Kidney (tissue), 14 donors: ENCODE results near the gene SPINK13. TPM values are rescaled to one million over a fixed set of nuclear protein-coding genes. Genes with fewer than 3 reads are reported as not detected.
A peak's percentile ranks its signal among the peaks of the same experiment; 100 is the strongest.

Source experiments
- DNase-seq, 5 donors: peaks; one replicate each; pipeline ENCODE4 v3.0.0-alpha.2; 2013 to 2020
- FAIRE-seq: peaks from 2 replicates; lab custom pipeline; 2012; peaks lifted over from hg19 to GRCh38; lab: Jason Lieb, UNC
- H3K27ac ChIP-seq, 2 donors: one replicate each; pipeline ENCODE4 v1.7.0; 2013; ENCODE audit warnings: low read depth in 2 of 2, low read length in 2 of 2, inconsistent platforms in 1 of 2
- H3K27me3 ChIP-seq: one replicate; pipeline ENCODE4 v1.7.1; 2013; ENCODE audit warnings: low read length, inconsistent platforms; ENCODE audit not compliant: control insufficient read depth, insufficient read depth
- H3K36me3 ChIP-seq, 3 donors: one replicate each; pipeline versions ENCODE4 v1.7.0 to v1.7.1; 2013; ENCODE audit warnings: low read length in 3 of 3, control low read depth in 1 of 3, inconsistent platforms in 1 of 3; ENCODE audit not compliant: insufficient read depth in 3 of 3, control insufficient read depth in 2 of 3
- H3K4me1 ChIP-seq, 3 donors: one replicate each; pipeline versions ENCODE4 v1.7.0 to v1.7.1; 2013; ENCODE audit warnings: low read length in 3 of 3, inconsistent platforms in 1 of 3, low read depth in 1 of 3; ENCODE audit not compliant: control insufficient read depth in 2 of 3, insufficient read depth in 2 of 3
- H3K4me3 ChIP-seq, 3 donors: one replicate each; pipeline versions ENCODE4 v1.7.0 to v1.8.1; 2013; ENCODE audit warnings: low read length in 3 of 3, control low read depth in 1 of 3, inconsistent platforms in 1 of 3
- H3K9ac ChIP-seq, 3 donors: one replicate each; pipeline versions ENCODE4 v1.7.0 to v1.7.1; 2013; ENCODE audit warnings: low read length in 3 of 3, control low read depth in 1 of 3, inconsistent platforms in 1 of 3
- H3K9me3 ChIP-seq, 3 donors: one replicate each; pipeline versions ENCODE4 v1.7.0 to v1.7.1; 2013; ENCODE audit warnings: low read length in 3 of 3, control low read depth in 1 of 3, inconsistent platforms in 1 of 3; ENCODE audit not compliant: control insufficient read depth in 2 of 3, insufficient read depth in 1 of 3
- CTCF ChIP-seq: IDR thresholded peaks from 3 replicates; pipeline ENCODE4 v1.5.1; 2012; ENCODE audit warnings: mild to moderate bottlenecking, moderate library complexity, borderline replicate concordance; ENCODE audit not compliant: insufficient read depth; ENCODE audit errors: extremely low read depth
- intact Hi-C: fragments of 100-400 bp; cut with DNase I; formaldehyde crosslinking; loops from one replicate; pipeline ENCODE4 v1.11.1; 2022
- polyA plus RNA-seq: library from polyadenylated mRNA; stranded (reverse); fragments of 350-450 nt; fragmentation: Illumina TruSeq; extraction: RNeasy Lipid Tissue Mini Kit (QIAGEN cat#74804); gene quantifications from one replicate; pipeline ENCODE4 v1.2.3, GENCODE V29; 2014; ENCODE audit warnings: low read depth, low replicate concordance; ENCODE audit not compliant: insufficient read depth
- total RNA-seq: library from RNA; stranded (reverse); fragmentation: NEBNext Ultra II Directional; extraction: Animal tissue kit (Norgen Biotek cat#: 25700); gene quantifications from one replicate; pipeline ENCODE4 v1.2.1, GENCODE V29; 2021
- donor health status: control.
- donor health status: control.
- donor health status: control.
- donor health status: control.
- donor health status: control.
- donor health status: DM: yes; HTN: yes; CAD: no.
- donor health status: Normal renal cell carcinoma (clear cell type).

SPINK13 gene
- total and polyA plus RNA-seq, 2 donors from 2014 or later: 0.43 to 1.6 TPM

GRCh38 chr5:148290271-148291195 is 21.9 kb downstream of the SPINK13 start:
- no peak overlapping the region for H3K9ac ChIP-seq
- peak; percentile 27 for TF ChIP-seq CTCF
- intact Hi-C loops: no loop called here
- H3K4me3 ChIP-seq: no peak overlapping the region
- no peaks in the 10 kb centered on the region for H3K27me3 ChIP-seq
- no peaks in the 10 kb centered on the region for H3K4me1 ChIP-seq
- peak in 1 of 5 donors; percentile 15 for DNase-seq
- no peak for FAIRE-seq
- no peaks in the 10 kb centered on the region for H3K9me3 ChIP-seq
- H3K27ac ChIP-seq: no peak overlapping the region
- no peaks in the 10 kb centered on the region for H3K36me3 ChIP-seq

- no peak for TF ChIP-seq CTCF
- H3K4me1 ChIP-seq: no peaks in the 10 kb centered on the region
- H3K4me3 ChIP-seq: no peak overlapping the region
- DNase-seq: no peak
- no peak overlapping the region for H3K27ac ChIP-seq
- H3K36me3 ChIP-seq: no peaks in the 10 kb centered on the region
- H3K27me3 ChIP-seq: no peaks in the 10 kb centered on the region
- FAIRE-seq: no peak
- H3K9ac ChIP-seq: no peak overlapping the region
- no peaks in the 10 kb centered on the region for H3K9me3 ChIP-seq
- intact Hi-C loops: no loop called here
These were observed 29.1 kb downstream of the SPINK13 start for GRCh38 chr5:148297731-148298130.

GRCh38 chr5:148306446-148306845 is 37.9 kb downstream of the SPINK13 start:
- H3K36me3 ChIP-seq: no peaks in the 10 kb centered on the region
- FAIRE-seq: no peak
- no peaks in the 10 kb centered on the region for H3K27me3 ChIP-seq
- no peak for TF ChIP-seq CTCF
- peaks cover 0 to 4% (median 0%) of the 10 kb centered on the region in 3 donors for H3K9me3 ChIP-seq
- H3K27ac ChIP-seq: no peak overlapping the region
- no peaks in the 10 kb centered on the region for H3K4me1 ChIP-seq
- no peak overlapping the region for H3K4me3 ChIP-seq
- intact Hi-C loops: no loop called here
- no peak overlapping the region for H3K9ac ChIP-seq
- DNase-seq: no peak
